ENCODE results near the gene TPRN. TPM values are rescaled to one million over a fixed set of nuclear protein-coding genes. Genes with fewer than 3 reads are reported as not detected.

TPRN gene
- total RNA-seq, 1 experiment from 2014 or later: 43.1 TPM

- TF ChIP-seq ARID4B (CRISPR knock-in tag; IDR thresholded peaks at IDR 0.05; ENCODE audit: borderline replicate concordance): no peak
- peak; percentile 30; the same call in 1 of the 2 replicates for TF ChIP-seq SMAD3 (CRISPR knock-in tag; IDR thresholded peaks at IDR 0.05; ENCODE audit: borderline replicate concordance)
These were observed at the start of gene TPRN (continued) for GRCh38 chr9:137200311-137201204.

GRCh38 chr9:137247916-137248175 lies 47.3 kb upstream of the TPRN start:
- H3K27me3 Mint-ChIP-seq (ENCODE audit: low read depth): peaks cover 4% of the 10 kb centered on the region
- H3K4me1 Mint-ChIP-seq: peaks cover 22% of the 10 kb centered on the region
- no peak overlapping the region for H3K4me3 Mint-ChIP-seq
- no peak for ATAC-seq
- no peak for TF ChIP-seq FOXP1 (CRISPR knock-in tag; IDR thresholded peaks at IDR 0.05; ENCODE audit: borderline replicate concordance)
- TF ChIP-seq ZNF671 (CRISPR knock-in tag; IDR thresholded peaks at IDR 0.05): no peak
- no peak overlapping the region for H3K27ac Mint-ChIP-seq
- no peak for DNase-seq (ENCODE audit: low spot score)
- CTCF ChIA-PET: interaction anchor here (0.6 to 5.9 kb wide), 3 partner anchors 11 to 219 kb away, joined by 3 to 46 read pairs (median 6); no protein-coding TSS in a partner anchor
- POLR2A ChIA-PET: no interaction called here
- H3K36me3 Mint-ChIP-seq: peaks cover 11% of the 10 kb centered on the region
- no peaks in the 10 kb centered on the region for H3K9me3 Mint-ChIP-seq

GRCh38 chr9:137247135-137247915 lies 46.8 kb upstream of the TPRN start:
- peaks cover 16% of the 10 kb centered on the region for H3K36me3 Mint-ChIP-seq
- TF ChIP-seq EMX1 (CRISPR knock-in tag; IDR thresholded peaks at IDR 0.05): no peak
- H3K27ac Mint-ChIP-seq: no peak overlapping the region
- H3K9me3 Mint-ChIP-seq: no peaks in the 10 kb centered on the region
- peaks cover 27% of the 10 kb centered on the region for H3K4me1 Mint-ChIP-seq
- peaks cover 4% of the 10 kb centered on the region for H3K27me3 Mint-ChIP-seq (ENCODE audit: low read depth)
- ATAC-seq (no peak), DNase-seq (ENCODE audit: low spot score) (no peak)
- ChIA-PET POLR2A (no interaction called here), CTCF (interaction anchor here (0.6 to 5.9 kb wide), 3 partner anchors 11 to 84 kb away, joined by 3 to 46 read pairs (median 5); no protein-coding TSS in a partner anchor)
- no peak overlapping the region for H3K4me3 Mint-ChIP-seq

- Mint-ChIP-seq H3K36me3 (peaks cover 20% of the 10 kb centered on the region), H3K27ac (no peak overlapping the region), H3K9me3 (no peaks in the 10 kb centered on the region), H3K4me1 (peaks cover 28% of the 10 kb centered on the region), H3K27me3 (ENCODE audit: low read depth) (peaks cover 4% of the 10 kb centered on the region), H3K4me3 (no peak overlapping the region)
- no peak for DNase-seq (ENCODE audit: low spot score)
- ATAC-seq: no peak
- ChIA-PET POLR2A (interaction anchor here (1.2 to 2.1 kb wide), 2 partner anchors 9 to 31 kb away, joined by 5 to 9 read pairs; partner anchors contain the start of gene TOR4A), CTCF (interaction anchor here (0.5 to 5.9 kb wide), 12 partner anchors 8 to 211 kb away, joined by 3 to 46 read pairs (median 6); partner anchors contain the start of genes NELFB and RNF224)
- TF ChIP-seq ZNF317 (CRISPR knock-in tag; IDR thresholded peaks at IDR 0.05; ENCODE audit: borderline replicate concordance, low read depth) (no peak), ARID4B (CRISPR knock-in tag; IDR thresholded peaks at IDR 0.05; ENCODE audit: borderline replicate concordance) (no peak), RORB (CRISPR knock-in tag; IDR thresholded peaks at IDR 0.05) (no peak), SMAD4 (CRISPR knock-in tag; IDR thresholded peaks at IDR 0.05) (no peak), ZNF671 (CRISPR knock-in tag; IDR thresholded peaks at IDR 0.05) (no peak), FOXJ3 (CRISPR knock-in tag; IDR thresholded peaks at IDR 0.05; ENCODE audit: borderline replicate concordance) (no peak), MXD4 (CRISPR knock-in tag; IDR thresholded peaks at IDR 0.05; ENCODE audit: borderline replicate concordance) (no peak), NFATC4 (CRISPR knock-in tag; IDR thresholded peaks at IDR 0.05) (no peak), E2F5 (CRISPR knock-in tag; IDR thresholded peaks at IDR 0.05) (no peak), JUN (CRISPR knock-in tag; IDR thresholded peaks at IDR 0.05) (no peak), E2F4 (CRISPR knock-in tag; IDR thresholded peaks at IDR 0.05; ENCODE audit: borderline replicate concordance, low read depth) (no peak)
These were observed 45.2 kb upstream of the TPRN start for GRCh38 chr9:137245450-137246421.

All from WTC11 (cell line).